GM12801 (cell line): ENCODE data around the gene CDK6.

Source experiments
- CTCF ChIP-seq: IDR thresholded peaks from one replicate; pipeline ENCODE4 v1.5.1; 2011; ENCODE audit warnings: control low read depth; ENCODE audit not compliant: insufficient read length; ENCODE audit errors: extremely low read depth

CDK6 gene

GRCh38 chr7:92694211-92694610 is 142.2 kb downstream of the CDK6 start:
- no peak for TF ChIP-seq CTCF

GRCh38 chr7:92693519-92693918 is 142.9 kb downstream of the CDK6 start:
- no peak for TF ChIP-seq CTCF

GRCh38 chr7:92691578-92691977 is 144.8 kb downstream of the CDK6 start:
- TF ChIP-seq CTCF = no peak

- no peak for TF ChIP-seq CTCF
Measured at GRCh38 chr7:92685136-92686042, 151.0 kb downstream of the CDK6 start.

- TF ChIP-seq CTCF = no peak
Measured at GRCh38 chr7:92684274-92684673, 152.1 kb downstream of the CDK6 start.

- no peak for TF ChIP-seq CTCF
Measured at GRCh38 chr7:92682903-92683539, 153.4 kb downstream of the CDK6 start.

GRCh38 chr7:92682330-92682729 is 154.0 kb downstream of the CDK6 start:
- TF ChIP-seq CTCF = no peak
